ENCODE measurements around the gene RUNDC3A. TPM values are rescaled to one million over a fixed set of nuclear protein-coding genes. Genes with fewer than 3 reads are reported as not detected.

The RUNDC3A gene
- polyA plus RNA-seq (2013): 0.08 and 0.12 TPM in 2 replicates

DNA sequence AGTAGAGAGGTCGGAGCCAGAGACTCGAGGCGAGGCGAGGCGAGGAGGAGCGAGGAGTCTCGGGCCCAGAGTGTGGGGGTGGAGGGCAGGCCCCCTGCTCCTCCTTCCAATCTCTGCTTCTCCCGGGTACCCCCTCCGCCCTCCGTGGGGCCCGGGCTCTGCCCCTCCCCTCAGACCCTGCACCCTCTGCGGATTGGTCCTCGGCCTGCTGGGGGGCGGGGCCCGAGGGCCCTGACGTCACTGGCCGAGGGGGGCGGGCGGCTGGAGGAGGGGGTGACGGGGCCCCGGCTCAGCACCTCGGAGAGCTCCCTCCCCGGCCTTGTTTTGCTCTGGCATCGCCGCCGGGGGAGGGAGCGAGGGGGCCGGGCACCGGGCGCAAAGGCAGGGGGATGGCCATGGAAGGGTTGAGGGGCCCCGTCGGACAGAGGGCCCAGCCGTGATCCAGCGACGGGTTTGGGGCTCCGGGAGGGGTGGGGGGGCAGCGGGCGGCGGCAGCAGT lies at the start of gene RUNDC3A:
TSS of gene RUNDC3A (plus strand) at position 282 of the 499 bp plus-strand sequence. CDS start 232 bp downstream, outside the sequence.
- Histone ChIP-seq H3K4ac (ENCODE audit: low read depth, low read length) (no peak within 1 kb of the TSS), H3K79me2 (ENCODE audit: control insufficient read depth, insufficient read depth, low read length, poor library complexity) (no peaks in the 10 kb centered on the region), H3K18ac (ENCODE audit: low read length) (no peak within 1 kb of the TSS), H4K8ac (ENCODE audit: low read depth, low read length) (no peak within 1 kb of the TSS), H3K4me1 (ENCODE audit: control insufficient read depth in 1 of 2, insufficient read depth in 2 of 2, low read length in 2 of 2) (peaks cover 7 to 9% of the 10 kb centered on the region in 2 experiments), H2AK5ac (ENCODE audit: low read length) (no peak within 1 kb of the TSS), H3K4me2 (ENCODE audit: low read length) (peak within 1 kb of the TSS; percentile 94), H3K23ac (ENCODE audit: low read length) (no peak within 1 kb of the TSS), H4K91ac (ENCODE audit: low read depth, low read length) (no peak within 1 kb of the TSS), H3K4me3 (ENCODE audit: low read depth, low read length) (peak within 1 kb of the TSS; percentile 71), H2BK12ac (ENCODE audit: low read length) (no peak within 1 kb of the TSS), H3K27ac (ENCODE audit: low read depth, low read length) (no peak within 1 kb of the TSS), H2AFZ (ENCODE audit: insufficient read depth, low read length, poor library complexity) (no peak within 1 kb of the TSS), H4K12ac (ENCODE audit: low read depth, low read length) (no peak within 1 kb of the TSS), H3K9me3 (ENCODE audit: insufficient read depth, low read depth, low read length) (peaks cover 3% of the 10 kb centered on the region), H3K79me1 (ENCODE audit: low read length) (no peaks in the 10 kb centered on the region), H2BK120ac (ENCODE audit: insufficient read depth, low read length, poor library complexity) (no peak within 1 kb of the TSS), H3K14ac (ENCODE audit: low read length) (no peak within 1 kb of the TSS), H3K36me3 (ENCODE audit: control insufficient read depth in 1 of 2, insufficient read depth in 2 of 2, low read length in 2 of 2) (no peaks in the 10 kb centered on the region), H3K27me3 (ENCODE audit: insufficient read depth, low read length) (no peaks in the 10 kb centered on the region), H3K9ac (ENCODE audit: low read length) (no peak within 1 kb of the TSS), H2BK5ac (ENCODE audit: low read depth, low read length, poor library complexity) (no peak within 1 kb of the TSS)
- peak; percentile 42 to 63 for DNase-seq
- WGBS (ENCODE audit: extremely low coverage, insufficient coverage, insufficient read length): no CpG with 5 or more reads among the region's 39 CpGs

DNA sequence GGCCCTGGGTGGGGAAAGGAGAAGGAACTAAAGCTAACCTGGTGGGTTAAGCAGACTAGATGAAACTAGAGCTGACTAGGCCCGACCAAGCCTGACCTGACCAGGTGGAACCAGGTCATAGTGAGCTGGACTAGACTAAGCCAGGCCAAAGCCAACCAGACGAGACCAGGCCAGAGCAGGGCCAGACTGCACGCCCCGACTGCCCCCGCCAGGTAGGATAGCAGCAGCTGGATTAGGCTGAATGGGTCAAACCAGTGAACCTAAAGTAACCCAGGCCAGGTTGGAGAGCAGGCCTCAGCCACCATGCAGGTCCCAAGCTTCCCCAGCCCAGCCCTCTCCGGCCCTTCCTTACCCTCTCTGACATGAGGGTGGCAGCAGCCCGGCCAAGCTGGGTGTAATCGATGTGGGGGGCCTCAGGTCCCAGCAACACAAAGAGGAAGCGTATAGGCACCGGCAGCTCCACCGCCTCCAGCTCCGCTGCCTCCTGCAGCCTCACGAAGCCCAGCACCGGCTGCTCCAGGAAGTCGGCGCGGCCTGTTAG lies 49.5 kb upstream of the RUNDC3A start:
- DNase-seq: no peak
- H2AFZ ChIP-seq (ENCODE audit: insufficient read depth, low read length, poor library complexity): no peak overlapping the region
- H4K8ac ChIP-seq (ENCODE audit: low read depth, low read length): no peak overlapping the region
- no peak overlapping the region for H3K18ac ChIP-seq (ENCODE audit: low read length)
- no peaks in the 10 kb centered on the region for H3K4me1 ChIP-seq (ENCODE audit: control insufficient read depth in 1 of 2, insufficient read depth in 2 of 2, low read length in 2 of 2)
- H2BK12ac ChIP-seq (ENCODE audit: low read length): no peak overlapping the region
- no CpG with 5 or more reads among the region's 17 CpGs for WGBS (ENCODE audit: extremely low coverage, insufficient coverage, insufficient read length)
- H2BK5ac ChIP-seq (ENCODE audit: low read depth, low read length, poor library complexity): no peak overlapping the region
- no peaks in the 10 kb centered on the region for H3K9me3 ChIP-seq (ENCODE audit: insufficient read depth, low read depth, low read length)
- H3K14ac ChIP-seq (ENCODE audit: low read length): no peak overlapping the region
- no peak overlapping the region for H4K91ac ChIP-seq (ENCODE audit: low read depth, low read length)
- H3K79me1 ChIP-seq (ENCODE audit: low read length): no peaks in the 10 kb centered on the region
- H3K36me3 ChIP-seq (ENCODE audit: control insufficient read depth in 1 of 2, insufficient read depth in 2 of 2, low read length in 2 of 2): no peaks in the 10 kb centered on the region
- H3K27ac ChIP-seq (ENCODE audit: low read depth, low read length): no peak overlapping the region
- H4K12ac ChIP-seq (ENCODE audit: low read depth, low read length): no peak overlapping the region
- H2AK5ac ChIP-seq (ENCODE audit: low read length): no peak overlapping the region
- H3K4ac ChIP-seq (ENCODE audit: low read depth, low read length): no peak overlapping the region
- no peak overlapping the region for H3K4me3 ChIP-seq (ENCODE audit: low read depth, low read length)
- H2BK120ac ChIP-seq (ENCODE audit: insufficient read depth, low read length, poor library complexity): no peak overlapping the region
- H3K23ac ChIP-seq (ENCODE audit: low read length): no peak overlapping the region
- no peak overlapping the region for H3K9ac ChIP-seq (ENCODE audit: low read length)
- H3K4me2 ChIP-seq (ENCODE audit: low read length): no peak overlapping the region
- H3K27me3 ChIP-seq (ENCODE audit: insufficient read depth, low read length): no peaks in the 10 kb centered on the region
- no peaks in the 10 kb centered on the region for H3K79me2 ChIP-seq (ENCODE audit: control insufficient read depth, insufficient read depth, low read length, poor library complexity)

DNA sequence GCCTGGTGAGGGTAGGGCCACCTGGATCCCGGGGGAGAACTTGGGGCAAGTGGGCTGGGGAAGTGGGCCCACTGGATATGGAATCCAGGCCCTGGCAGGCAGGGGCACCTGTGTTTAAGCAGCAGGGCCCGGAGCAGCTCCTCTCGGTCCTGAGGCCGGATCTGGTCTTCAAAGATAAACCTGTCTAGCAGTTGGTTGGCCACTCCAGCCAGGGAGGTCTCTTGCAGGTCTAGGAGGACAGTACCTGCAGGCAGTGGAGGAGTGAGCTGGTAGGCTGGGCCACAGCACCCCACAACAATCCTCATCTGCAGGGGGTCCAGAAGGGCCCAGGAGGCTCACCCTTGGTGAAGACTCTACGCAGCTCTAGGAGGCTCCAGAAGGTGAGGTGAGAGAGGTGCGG lies 48.1 kb upstream of the RUNDC3A start:
- Histone ChIP-seq H2BK12ac (ENCODE audit: low read length) (no peak overlapping the region), H4K91ac (ENCODE audit: low read depth, low read length) (no peak overlapping the region), H3K4me2 (ENCODE audit: low read length) (no peak overlapping the region), H2AK5ac (ENCODE audit: low read length) (no peak overlapping the region), H4K12ac (ENCODE audit: low read depth, low read length) (no peak overlapping the region), H3K36me3 (ENCODE audit: control insufficient read depth in 1 of 2, insufficient read depth in 2 of 2, low read length in 2 of 2) (no peaks in the 10 kb centered on the region), H3K79me2 (ENCODE audit: control insufficient read depth, insufficient read depth, low read length, poor library complexity) (no peaks in the 10 kb centered on the region), H2AFZ (ENCODE audit: insufficient read depth, low read length, poor library complexity) (no peak overlapping the region), H3K9ac (ENCODE audit: low read length) (no peak overlapping the region), H3K18ac (ENCODE audit: low read length) (no peak overlapping the region), H3K23ac (ENCODE audit: low read length) (no peak overlapping the region), H3K27me3 (ENCODE audit: insufficient read depth, low read length) (no peaks in the 10 kb centered on the region), H3K4ac (ENCODE audit: low read depth, low read length) (no peak overlapping the region), H3K27ac (ENCODE audit: low read depth, low read length) (no peak overlapping the region), H3K9me3 (ENCODE audit: insufficient read depth, low read depth, low read length) (no peaks in the 10 kb centered on the region), H3K14ac (ENCODE audit: low read length) (no peak overlapping the region), H2BK120ac (ENCODE audit: insufficient read depth, low read length, poor library complexity) (no peak overlapping the region), H3K4me1 (ENCODE audit: control insufficient read depth in 1 of 2, insufficient read depth in 2 of 2, low read length in 2 of 2) (no peaks in the 10 kb centered on the region), H3K79me1 (ENCODE audit: low read length) (no peaks in the 10 kb centered on the region), H2BK5ac (ENCODE audit: low read depth, low read length, poor library complexity) (no peak overlapping the region), H4K8ac (ENCODE audit: low read depth, low read length) (no peak overlapping the region), H3K4me3 (ENCODE audit: low read depth, low read length) (no peak overlapping the region)
- no CpG with 5 or more reads among the region's 6 CpGs for WGBS (ENCODE audit: extremely low coverage, insufficient coverage, insufficient read length)
- DNase-seq: no peak

DNA sequence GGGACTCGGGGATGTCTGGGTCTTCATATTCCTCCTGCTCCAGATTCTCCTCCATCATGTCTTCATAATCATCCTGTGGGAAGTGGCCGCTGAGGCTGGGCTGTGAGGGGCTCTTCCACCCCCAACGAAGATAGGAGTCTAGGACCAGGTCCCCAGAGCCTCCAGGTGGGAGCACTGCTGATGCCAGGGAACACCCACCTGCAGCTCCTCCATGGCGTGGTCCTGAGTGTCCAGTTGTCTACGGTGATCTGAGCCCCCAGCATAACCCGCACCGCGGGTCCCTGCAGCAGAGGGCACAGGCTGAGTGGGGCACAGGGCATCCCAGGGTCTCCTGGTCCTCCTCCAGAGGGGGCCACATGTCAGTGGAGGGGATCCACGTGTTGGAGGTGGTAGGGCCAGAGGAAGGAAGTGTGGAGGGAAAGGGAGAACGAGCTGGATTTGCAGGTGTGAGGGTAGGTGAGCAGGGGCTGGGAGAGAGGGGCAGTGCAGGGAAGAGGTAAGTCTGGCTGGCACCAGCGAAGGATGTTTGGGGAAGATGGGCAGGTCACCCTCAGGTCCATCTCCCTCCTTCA lies 45.7 kb upstream of the RUNDC3A start:
- Histone ChIP-seq H3K79me1 (ENCODE audit: low read length) (no peaks in the 10 kb centered on the region), H4K12ac (ENCODE audit: low read depth, low read length) (no peak overlapping the region), H3K4me1 (ENCODE audit: control insufficient read depth in 1 of 2, insufficient read depth in 2 of 2, low read length in 2 of 2) (no peaks in the 10 kb centered on the region), H3K4me2 (ENCODE audit: low read length) (no peak overlapping the region), H3K27ac (ENCODE audit: low read depth, low read length) (no peak overlapping the region), H3K18ac (ENCODE audit: low read length) (no peak overlapping the region), H3K9ac (ENCODE audit: low read length) (no peak overlapping the region), H3K23ac (ENCODE audit: low read length) (no peak overlapping the region), H2BK5ac (ENCODE audit: low read depth, low read length, poor library complexity) (no peak overlapping the region), H3K9me3 (ENCODE audit: insufficient read depth, low read depth, low read length) (peaks cover 2% of the 10 kb centered on the region), H2AK5ac (ENCODE audit: low read length) (no peak overlapping the region), H3K14ac (ENCODE audit: low read length) (no peak overlapping the region), H3K27me3 (ENCODE audit: insufficient read depth, low read length) (no peaks in the 10 kb centered on the region), H3K4ac (ENCODE audit: low read depth, low read length) (no peak overlapping the region), H3K4me3 (ENCODE audit: low read depth, low read length) (no peak overlapping the region), H3K36me3 (ENCODE audit: control insufficient read depth in 1 of 2, insufficient read depth in 2 of 2, low read length in 2 of 2) (no peaks in the 10 kb centered on the region), H2BK12ac (ENCODE audit: low read length) (no peak overlapping the region), H3K79me2 (ENCODE audit: control insufficient read depth, insufficient read depth, low read length, poor library complexity) (no peaks in the 10 kb centered on the region), H2BK120ac (ENCODE audit: insufficient read depth, low read length, poor library complexity) (no peak overlapping the region), H4K8ac (ENCODE audit: low read depth, low read length) (no peak overlapping the region), H2AFZ (ENCODE audit: insufficient read depth, low read length, poor library complexity) (no peak overlapping the region), H4K91ac (ENCODE audit: low read depth, low read length) (no peak overlapping the region)
- DNase-seq: no peak
- no CpG with 5 or more reads among the region's 11 CpGs for WGBS (ENCODE audit: extremely low coverage, insufficient coverage, insufficient read length)
